RWPE1 (cell line): ENCODE results near the gene SLC38A10.
A peak's percentile ranks its signal among the peaks of the same experiment; 100 is the strongest.

Source experiments
- CTCF ChIA-PET: fragments of 350-600 bp; sonication (Branson Sonifier 250); formaldehyde crosslinking; extraction: SDS; loops from one replicate; lab custom pipeline; 2021; lab: Yijun Ruan, JAX
- POLR2A ChIA-PET: fragments of 400-600 bp; formaldehyde crosslinking; extraction: SDS; loops from one replicate; lab custom pipeline; 2020; ENCODE audit warnings: antibody characterized with exemption; ENCODE audit not compliant: low non-redundant PET; lab: Yijun Ruan, JAX
- DNase-seq: peaks from one replicate; pipeline ENCODE4 v3.0.0; 2012; ENCODE audit warnings: low spot score
- H3K27ac ChIP-seq: fragments of 450-650 bp; 2 replicates; pipeline ENCODE4 v1.5.1; 2017
- TF ChIP-seq, protein P1 (sequence below): fragments of 450-650 bp; conservative IDR thresholded peaks from 2 replicates; pipeline ENCODE4 v1.5.1; 2017; ENCODE audit warnings: low read depth, mild to moderate bottlenecking

Gene SLC38A10

DNA sequence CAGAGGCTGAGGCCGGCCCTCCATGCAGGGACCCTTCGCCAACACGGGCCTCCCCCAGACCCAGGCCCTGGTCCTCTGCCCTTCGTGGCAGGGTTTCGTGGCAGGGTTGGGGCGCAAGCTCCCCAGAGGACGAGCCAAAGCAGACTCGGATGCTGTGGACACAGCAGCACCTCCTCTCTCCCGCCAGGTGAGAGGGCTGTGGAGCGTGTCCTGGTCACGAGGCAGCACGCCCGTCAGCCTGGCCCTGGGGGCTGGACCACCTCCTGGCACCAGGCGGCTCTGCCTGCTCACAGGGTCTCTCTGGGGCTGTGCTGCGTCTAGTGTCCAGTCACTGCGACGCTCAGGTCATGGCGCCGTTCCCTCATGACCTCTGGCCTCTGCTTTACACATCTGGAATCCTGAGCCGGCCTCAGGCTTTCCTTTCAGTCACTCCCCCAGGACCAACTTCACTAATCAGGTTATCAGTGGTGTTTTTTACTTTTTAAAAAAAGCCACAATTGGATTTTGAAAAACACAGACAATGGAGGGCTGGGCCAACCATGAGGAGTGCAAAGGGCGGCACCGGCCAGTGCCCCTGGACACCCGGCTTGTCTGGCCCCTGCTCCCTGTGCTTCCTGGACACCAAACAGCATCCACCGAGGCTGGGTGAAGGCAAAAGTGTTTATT lies 50.6 kb downstream of the SLC38A10 start:
- DNase-seq = no peak
- TF ChIP-seq, protein P1, sequence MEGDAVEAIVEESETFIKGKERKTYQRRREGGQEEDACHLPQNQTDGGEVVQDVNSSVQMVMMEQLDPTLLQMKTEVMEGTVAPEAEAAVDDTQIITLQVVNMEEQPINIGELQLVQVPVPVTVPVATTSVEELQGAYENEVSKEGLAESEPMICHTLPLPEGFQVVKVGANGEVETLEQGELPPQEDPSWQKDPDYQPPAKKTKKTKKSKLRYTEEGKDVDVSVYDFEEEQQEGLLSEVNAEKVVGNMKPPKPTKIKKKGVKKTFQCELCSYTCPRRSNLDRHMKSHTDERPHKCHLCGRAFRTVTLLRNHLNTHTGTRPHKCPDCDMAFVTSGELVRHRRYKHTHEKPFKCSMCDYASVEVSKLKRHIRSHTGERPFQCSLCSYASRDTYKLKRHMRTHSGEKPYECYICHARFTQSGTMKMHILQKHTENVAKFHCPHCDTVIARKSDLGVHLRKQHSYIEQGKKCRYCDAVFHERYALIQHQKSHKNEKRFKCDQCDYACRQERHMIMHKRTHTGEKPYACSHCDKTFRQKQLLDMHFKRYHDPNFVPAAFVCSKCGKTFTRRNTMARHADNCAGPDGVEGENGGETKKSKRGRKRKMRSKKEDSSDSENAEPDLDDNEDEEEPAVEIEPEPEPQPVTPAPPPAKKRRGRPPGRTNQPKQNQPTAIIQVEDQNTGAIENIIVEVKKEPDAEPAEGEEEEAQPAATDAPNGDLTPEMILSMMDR = no peak
- ChIA-PET CTCF (no interaction called here), POLR2A (no interaction called here)
- H3K27ac ChIP-seq = peak overlapping the region; percentile 92

DNA sequence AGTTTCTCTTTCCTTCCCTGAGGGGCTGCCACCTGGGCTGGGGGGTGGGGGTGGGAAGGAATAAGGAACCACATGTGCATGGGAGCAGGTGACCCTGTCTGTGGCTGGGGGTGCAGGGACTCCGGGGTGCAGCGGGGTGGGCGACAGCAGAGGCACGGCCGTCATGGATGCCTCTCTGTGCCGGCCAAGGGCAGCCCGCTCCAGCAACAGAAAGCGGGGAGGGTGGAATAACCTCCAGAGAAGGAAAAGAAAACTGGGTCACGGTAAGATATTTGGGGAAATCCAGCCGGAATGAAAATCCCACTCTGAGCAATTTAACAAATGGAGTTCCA lies 51.8 kb downstream of the SLC38A10 start:
- DNase-seq = no peak
- ChIA-PET CTCF (interaction anchor here (0.6 kb wide), 1 partner anchor 37 kb away, joined by 3 read pairs; no protein-coding TSS in a partner anchor), POLR2A (no interaction called here)
- TF ChIP-seq, protein P1 = no peak
- peak overlapping the region; percentile 92 for H3K27ac ChIP-seq

DNA sequence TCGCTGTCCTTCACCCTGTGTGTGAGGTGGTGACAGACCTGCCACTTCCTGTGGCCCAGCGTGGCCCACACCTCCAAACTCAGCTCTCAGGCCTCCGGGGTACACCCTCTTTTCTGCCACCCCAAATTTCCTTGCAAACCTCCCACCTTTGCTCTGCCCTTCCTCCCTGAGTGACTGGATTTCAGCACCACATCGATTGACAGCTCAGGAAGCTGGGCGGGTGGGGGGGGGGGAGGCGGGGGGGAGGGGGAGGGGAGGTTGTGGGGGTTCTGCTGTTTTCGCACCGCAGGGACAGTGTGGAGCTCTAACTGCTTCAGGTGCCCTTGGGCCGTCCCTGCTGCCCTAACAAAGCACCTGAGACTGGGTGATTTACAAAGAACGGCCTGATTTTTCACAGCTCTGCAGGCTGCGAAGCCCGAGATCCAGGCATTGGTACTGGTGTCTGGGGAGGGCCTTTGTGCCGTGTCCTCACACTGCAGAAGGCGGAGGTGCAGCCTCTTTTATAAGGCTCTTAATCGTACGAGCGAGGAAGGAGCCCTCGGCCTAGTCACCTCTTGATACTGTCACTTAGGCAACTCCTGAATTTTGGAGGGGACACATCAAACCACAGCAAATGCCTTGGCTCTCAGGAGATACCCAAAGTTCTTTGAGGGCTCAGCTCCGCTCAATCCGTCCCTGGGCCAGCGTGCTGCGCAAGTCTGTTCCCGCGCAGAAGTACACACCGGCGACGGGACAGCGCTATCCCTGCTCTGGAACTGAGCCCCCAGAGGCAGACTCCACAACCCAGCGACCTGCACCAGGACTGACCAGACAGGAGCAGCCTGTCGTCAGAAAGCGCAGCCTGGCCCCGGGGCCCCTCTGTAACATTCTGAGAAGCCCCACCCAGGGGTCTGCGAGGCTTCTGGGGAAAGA lies 52.4 kb downstream of the SLC38A10 start:
- no peak for DNase-seq
- ChIA-PET POLR2A (no interaction called here), CTCF (no interaction called here)
- TF ChIP-seq, protein P1 = no peak
- peak overlapping the region; percentile 92 for H3K27ac ChIP-seq

DNA sequence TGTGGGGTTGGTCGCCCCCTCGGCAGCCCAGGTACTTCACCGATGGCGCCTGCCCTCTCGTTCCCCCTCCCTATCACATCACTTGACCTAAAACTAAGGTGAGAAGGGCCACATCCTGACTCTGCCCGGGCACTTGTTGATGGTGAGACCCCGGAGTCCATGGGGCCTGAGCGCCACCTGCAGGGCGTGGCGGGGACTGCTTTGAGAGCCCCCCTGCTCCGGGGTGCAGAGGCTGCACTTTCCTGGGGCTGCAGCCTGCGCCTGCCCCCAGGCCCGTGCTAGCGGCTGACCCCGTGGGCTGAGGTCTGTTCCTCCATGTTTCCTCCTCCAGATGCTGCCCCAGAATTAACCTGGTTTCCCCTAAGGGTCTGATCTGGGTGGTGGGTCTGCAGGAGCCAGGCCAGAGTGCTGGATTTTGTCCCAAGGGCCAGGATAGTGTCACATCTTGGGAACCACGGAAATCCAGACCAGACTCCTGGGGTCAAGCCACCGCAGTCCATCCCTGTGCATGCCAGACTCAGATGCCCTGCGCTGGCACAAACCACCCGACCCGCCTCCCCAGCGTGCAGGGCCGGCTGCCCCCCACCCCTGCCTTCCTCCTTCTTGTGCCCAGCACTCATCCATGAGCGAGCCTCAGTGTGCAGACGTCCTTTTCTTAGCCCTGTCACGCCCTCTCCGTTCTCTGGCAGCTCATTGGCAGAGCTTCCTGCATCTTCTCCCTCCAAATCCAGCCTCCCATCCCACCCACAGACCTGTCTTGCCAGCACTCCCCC lies 53.3 kb downstream of the SLC38A10 start:
- peak overlapping the region; percentile 92 for H3K27ac ChIP-seq
- DNase-seq = no peak
- TF ChIP-seq, protein P1 = peak; percentile 81
- POLR2A ChIA-PET = no interaction called here
- CTCF ChIA-PET = no interaction called here

DNA sequence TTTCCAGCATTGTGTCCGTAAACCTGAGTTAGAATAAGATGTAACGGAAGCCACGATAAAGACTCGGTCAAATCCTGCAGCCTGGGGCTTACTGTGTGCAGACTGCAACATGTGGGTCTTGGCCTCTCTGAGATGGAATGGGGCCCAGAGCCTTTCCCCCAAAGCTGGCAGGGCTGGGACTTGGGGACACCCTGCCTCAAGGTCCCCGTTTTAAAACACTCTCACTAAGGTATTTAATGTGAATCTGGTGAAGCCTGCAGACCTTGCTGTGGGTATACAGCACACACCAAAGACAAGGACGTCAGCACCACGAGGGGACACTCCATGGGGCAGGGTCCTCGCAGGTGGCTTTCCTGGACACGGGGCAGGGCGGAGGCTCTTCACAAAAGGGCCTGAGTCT lies 53.9 kb downstream of the SLC38A10 start:
- DNase-seq = no peak
- TF ChIP-seq, protein P1 = no peak
- ChIA-PET CTCF (no interaction called here), POLR2A (no interaction called here)
- H3K27ac ChIP-seq = peak overlapping the region; percentile 92

DNA sequence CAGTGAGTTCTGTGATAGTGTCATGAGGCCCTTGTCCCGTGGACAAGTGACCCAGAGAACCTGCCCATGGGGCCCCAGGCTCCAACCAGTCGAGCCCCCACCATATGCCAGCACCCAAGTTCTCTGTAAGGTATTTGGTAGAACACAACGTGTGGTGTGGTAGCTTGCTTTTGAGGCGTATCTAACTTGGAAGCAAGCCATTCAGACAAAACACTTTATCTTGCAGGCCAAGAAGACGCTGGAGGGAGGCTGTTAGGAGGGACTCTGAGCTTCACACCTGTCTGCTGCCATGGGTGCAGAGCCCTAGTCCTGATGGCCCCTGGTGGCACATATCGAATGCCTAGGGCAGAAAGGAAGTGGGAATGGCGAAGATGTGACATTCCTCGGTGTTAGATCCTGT lies 54.3 kb downstream of the SLC38A10 start:
- ChIA-PET POLR2A (no interaction called here), CTCF (interaction anchor here (0.6 kb wide), 1 partner anchor 272 kb away, joined by 3 read pairs; no protein-coding TSS in a partner anchor)
- peak overlapping the region; percentile 92 for H3K27ac ChIP-seq
- DNase-seq = no peak
- TF ChIP-seq, protein P1 = no peak
